Testis (tissue), 3 donors: ENCODE results near the gene CELSR2. TPM values are rescaled to one million over a fixed set of nuclear protein-coding genes. Genes with fewer than 3 reads are reported as not detected.

Source experiments
- DNase-seq: peaks from one replicate; pipeline ENCODE4 v3.0.0-alpha.2; 2019
- H3K27ac ChIP-seq, 2 donors: fragments of 200-600 bp; sonication (generic); one replicate each; pipeline ENCODE4 v1.5.1; 2019
- H3K27me3 ChIP-seq: fragments of 200-600 bp; sonication (generic); one replicate; pipeline ENCODE4 v1.5.1; 2019
- H3K36me3 ChIP-seq: fragments of 200-600 bp; sonication (generic); one replicate; pipeline ENCODE4 v1.5.1; 2017; ENCODE audit warnings: low read depth; ENCODE audit errors: missing control alignments
- H3K4me1 ChIP-seq: fragments of 200-600 bp; sonication (generic); one replicate; pipeline ENCODE4 v1.5.1; 2019
- H3K4me3 ChIP-seq, 2 donors: fragments of 200-600 bp; sonication (generic); one replicate each; pipeline ENCODE4 v1.5.1; 2017 to 2019
- H3K9me3 ChIP-seq: fragments of 200-600 bp; sonication (generic); one replicate; pipeline ENCODE4 v1.5.1; 2017
- CTCF ChIP-seq, 3 experiments: fragments of 450-650 bp in 2 of 3; fragments of 200-600 bp in 1 of 3; sonication (generic) in 1 of 3; IDR thresholded peaks; one replicate each; pipeline ENCODE4 v1.5.1; 2016 to 2019; ENCODE audit warnings: antibody characterized with exemption in 3 of 3, mild to moderate bottlenecking in 2 of 3, moderate library complexity in 1 of 3
- POLR2A ChIP-seq: fragments of 450-650 bp; IDR thresholded peaks from one replicate; pipeline ENCODE4 v1.6.1; 2017; ENCODE audit warnings: antibody characterized with exemption, mild to moderate bottlenecking, moderate library complexity
- WGBS, 2 donors: methylation state at CpG; one replicate each; pipeline ENCODE4 v1.1.5; 2018; 5-methylcytosine and 5-hydroxymethylcytosine counted together
- intact Hi-C: fragments of 100-400 bp; cut with DNase I; formaldehyde crosslinking; loops from one replicate; pipeline ENCODE4 v1.15.1; 2023; ENCODE audit warnings: low total_unique reads
- polyA plus RNA-seq: library from polyadenylated mRNA; stranded (reverse); fragments of 350-450 nt; fragmentation: Illumina TruSeq; extraction: RNeasy Lipid Tissue Mini Kit (QIAGEN cat#74804); gene quantifications from one replicate; pipeline ENCODE4 v1.2.3, GENCODE V29; 2014; ENCODE audit warnings: low read depth, low replicate concordance; ENCODE audit not compliant: insufficient read depth
- total RNA-seq, 2 donors: library from RNA; depleted of rRNA; stranded (reverse); fragments of >200 nt; gene quantifications; one replicate each; pipeline ENCODE4 v1.2.3, GENCODE V29; 2016

The CELSR2 gene
- total and polyA plus RNA-seq, 3 donors from 2014 or later = 59.6 to 140 (median 107) TPM

- H3K27ac ChIP-seq = peak overlapping the region; percentile 28 to 87
- no peak overlapping the region for H3K4me3 ChIP-seq
- no peaks in the 10 kb centered on the region for H3K9me3 ChIP-seq
- no peaks in the 10 kb centered on the region for H3K36me3 ChIP-seq
- TF ChIP-seq CTCF (IDR thresholded peaks at IDR 0.05) (peak; percentile 84 to 95 (median 90)), POLR2A (no peak)
- 66 to 74% methylated on average over 7 of the region's 7 CpGs for WGBS, 2 donors
- H3K27me3 ChIP-seq = no peaks in the 10 kb centered on the region
- peak; percentile 94 for DNase-seq
- peaks cover 73% of the 10 kb centered on the region for H3K4me1 ChIP-seq
- intact Hi-C loops = no loop called here
These were observed 28.3 kb downstream of the CELSR2 start for GRCh38 chr1:109277434-109278204.

DNA sequence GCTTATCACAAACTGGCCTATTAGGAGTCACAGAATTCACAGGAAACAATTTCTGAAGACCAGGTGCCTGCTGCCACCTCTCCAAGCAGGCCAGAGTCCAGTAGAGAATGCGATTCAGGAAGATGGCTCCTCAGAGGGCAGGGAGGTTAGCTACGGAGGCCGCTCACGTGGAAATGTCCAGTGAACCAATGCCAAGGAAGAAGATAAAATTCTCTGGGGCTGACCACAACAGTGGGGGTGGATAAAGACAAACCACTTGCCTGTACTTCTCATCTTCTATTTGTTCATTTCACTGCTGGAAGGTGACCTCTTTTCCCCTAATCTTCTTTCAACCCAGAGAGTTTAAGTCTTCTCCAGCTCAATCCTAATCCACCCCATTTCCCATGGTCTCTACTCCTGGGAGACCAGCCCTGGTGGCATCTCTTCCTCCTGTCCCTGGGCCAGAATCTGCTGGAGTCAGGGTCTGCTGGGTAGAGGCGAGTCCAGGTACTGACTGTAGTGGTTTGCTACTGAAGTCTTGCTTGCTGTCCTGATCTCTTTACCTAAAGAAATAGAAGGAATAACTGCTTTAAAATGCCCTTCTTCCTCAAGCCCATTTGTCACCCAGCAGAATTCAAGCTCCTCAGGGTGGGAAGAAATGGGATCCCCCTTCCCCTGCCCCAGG lies 30.4 kb downstream of the CELSR2 start:
- no peak overlapping the region for H3K4me3 ChIP-seq
- H3K4me1 ChIP-seq = peaks cover 65% of the 10 kb centered on the region
- intact Hi-C loops = loop anchor here (5.0 kb wide), 1 partner anchor 118 kb away; the partner anchor contains the start of gene SORT1
- DNase-seq = peak; percentile 71
- WGBS, 2 donors = 43% methylated on average over 5 of the region's 5 CpGs
- H3K27me3 ChIP-seq = no peaks in the 10 kb centered on the region
- H3K9me3 ChIP-seq = no peaks in the 10 kb centered on the region
- TF ChIP-seq CTCF (IDR thresholded peaks at IDR 0.05) (no peak), POLR2A (no peak)
- no peaks in the 10 kb centered on the region for H3K36me3 ChIP-seq
- H3K27ac ChIP-seq = peak overlapping the region; percentile 36 to 82

DNA sequence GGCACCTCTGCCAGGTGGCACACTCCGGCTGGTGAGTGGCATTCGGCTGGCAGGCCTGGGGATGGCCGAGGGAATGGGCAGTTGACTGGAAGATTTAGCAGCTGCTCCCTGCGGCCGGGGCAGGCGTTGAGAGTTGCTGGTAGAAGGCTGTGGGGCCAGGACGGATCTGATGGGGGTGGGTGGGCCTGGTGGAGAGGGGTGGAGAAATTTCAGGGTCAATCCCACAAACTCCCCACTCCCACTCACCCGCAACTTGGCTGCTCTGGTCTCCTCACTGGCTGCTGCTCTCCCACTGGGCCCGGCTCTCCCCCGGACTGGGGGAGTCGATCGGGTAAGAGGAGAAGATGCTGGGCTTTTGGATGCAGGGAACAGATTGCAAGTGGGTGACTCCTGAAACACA lies 31.5 kb downstream of the CELSR2 start:
- intact Hi-C loops = loop anchor here (5.0 kb wide), 1 partner anchor 116 kb away; the partner anchor contains the start of gene SORT1
- H3K27me3 ChIP-seq = no peaks in the 10 kb centered on the region
- H3K27ac ChIP-seq = peak overlapping the region; percentile 73 to 82
- H3K9me3 ChIP-seq = no peaks in the 10 kb centered on the region
- H3K4me1 ChIP-seq = peaks cover 54% of the 10 kb centered on the region
- H3K36me3 ChIP-seq = no peaks in the 10 kb centered on the region
- no peak overlapping the region for H3K4me3 ChIP-seq
- 72 to 76% methylated on average over 11 to 12 of the region's 12 CpGs for WGBS, 2 donors
- peak; percentile 59 for DNase-seq
- TF ChIP-seq POLR2A (no peak), CTCF (IDR thresholded peaks at IDR 0.05) (no peak)

DNA sequence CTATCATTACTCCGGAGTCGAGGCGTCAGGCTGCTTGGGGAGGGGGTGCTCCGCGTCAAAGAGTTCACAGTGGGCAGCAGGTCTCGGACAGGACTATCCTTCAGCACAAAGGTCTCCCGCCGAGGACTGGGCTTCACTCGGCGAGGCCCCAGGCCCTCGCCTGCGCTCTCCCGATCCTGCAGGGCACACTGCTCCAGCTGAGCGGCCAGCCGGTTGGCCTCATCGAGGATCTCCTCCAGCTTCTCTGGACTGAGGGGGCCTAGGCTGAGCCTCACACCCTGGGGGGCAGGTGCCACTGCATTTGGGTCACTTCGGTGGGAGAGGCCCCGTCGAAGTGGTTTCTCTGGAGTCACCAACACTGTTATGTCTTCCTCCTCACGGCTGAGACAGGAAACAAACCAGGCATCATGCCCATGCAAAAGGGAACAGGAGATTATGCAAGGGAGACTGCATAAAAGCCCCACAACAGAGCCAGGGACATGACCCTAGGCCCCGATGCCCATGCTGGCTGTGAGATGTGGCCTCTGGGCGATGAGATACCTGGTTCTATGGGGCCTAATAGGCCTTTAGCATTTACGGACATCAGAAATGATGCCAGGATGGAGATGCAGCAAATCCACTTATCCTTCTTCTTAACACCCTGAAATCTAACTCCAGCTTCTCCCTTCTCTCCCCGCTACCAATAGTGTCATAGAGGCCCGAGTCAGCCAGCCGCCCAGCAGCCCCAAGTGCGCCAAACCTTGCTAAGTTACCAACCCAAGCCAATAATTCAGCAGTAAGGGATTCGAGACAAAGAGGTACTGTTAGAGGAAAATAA lies 32.5 kb downstream of the CELSR2 start:
- DNase-seq = no peak
- Histone ChIP-seq H3K27me3 (no peaks in the 10 kb centered on the region), H3K36me3 (no peaks in the 10 kb centered on the region), H3K4me3 (peak overlapping the region; percentile 59 to 84), H3K27ac (peak overlapping the region; percentile 73 to 82), H3K9me3 (no peaks in the 10 kb centered on the region), H3K4me1 (peaks cover 50% of the 10 kb centered on the region)
- TF ChIP-seq POLR2A (no peak), CTCF (IDR thresholded peaks at IDR 0.05) (no peak)
- 53 to 55% methylated on average over 20 to 28 of the region's 28 CpGs for WGBS, 2 donors
- intact Hi-C loops = loop anchor here (5.0 kb wide), 1 partner anchor 115 kb away; the partner anchor contains the start of gene SORT1
